Upper lobe of right lung (tissue), 1 donor: ENCODE measurements around the gene MEGF11. TPM values are rescaled to one million over a fixed set of nuclear protein-coding genes. Genes with fewer than 3 reads are reported as not detected.

Experiments
- ATAC-seq: fragments of 200-7000 bp; cut with Tn5 transposase; one replicate; pipeline ENCODE4 v1.9.1; 2020; ENCODE audit warnings: mild to moderate bottlenecking, moderate library complexity
- DNase-seq: peaks from one replicate; pipeline ENCODE4 v3.0.0-alpha.2; 2020
- H3K27ac ChIP-seq: fragments of 200-600 bp; one replicate; pipeline ENCODE4 v1.8.0; 2022
- H3K27me3 ChIP-seq: fragments of 200-600 bp; one replicate; pipeline ENCODE4 v1.8.0; 2022; ENCODE audit warnings: mild to moderate bottlenecking
- H3K36me3 ChIP-seq: fragments of 200-600 bp; one replicate; pipeline ENCODE4 v1.8.0; 2022
- H3K4me1 ChIP-seq: fragments of 200-600 bp; one replicate; pipeline ENCODE4 v1.8.0; 2022
- H3K4me3 ChIP-seq: fragments of 200-600 bp; one replicate; pipeline ENCODE4 v1.8.0; 2022; ENCODE audit warnings: mild to moderate bottlenecking
- H3K9me3 ChIP-seq: fragments of 200-600 bp; one replicate; pipeline ENCODE4 v1.8.0; 2022
- CTCF ChIP-seq: fragments of 200-600 bp; IDR thresholded peaks from one replicate; pipeline ENCODE4 v1.8.0; 2022; ENCODE audit warnings: antibody characterized with exemption
- intact Hi-C: fragments of 100-400 bp; cut with DNase I; formaldehyde crosslinking; loops from one replicate; pipeline ENCODE4 v1.11.0; 2022
- total RNA-seq: library from RNA; stranded (reverse); fragmentation: NEBNext Ultra II Directional; extraction: Animal tissue kit (Norgen Biotek cat#: 25700); gene quantifications from one replicate; pipeline ENCODE4 v1.2.1, GENCODE V29; 2021
- donor health status: DM: no; HTN: yes; CAD: no; lungs with severe emphysema.

The MEGF11 gene
- total RNA-seq, 1 donor from 2014 or later: 3.0 TPM

- TF ChIP-seq CTCF: no peak
- Histone ChIP-seq H3K27ac (no peak overlapping the region), H3K9me3 (no peaks in the 10 kb centered on the region), H3K36me3 (no peaks in the 10 kb centered on the region), H3K4me3 (no peak overlapping the region), H3K4me1 (no peaks in the 10 kb centered on the region), H3K27me3 (peaks cover 4% of the 10 kb centered on the region)
- intact Hi-C loops: no loop called here
- DNase-seq: no peak
- no peak for ATAC-seq
These were observed 294.7 kb downstream of the MEGF11 start for GRCh38 chr15:65958835-65959234.

DNA sequence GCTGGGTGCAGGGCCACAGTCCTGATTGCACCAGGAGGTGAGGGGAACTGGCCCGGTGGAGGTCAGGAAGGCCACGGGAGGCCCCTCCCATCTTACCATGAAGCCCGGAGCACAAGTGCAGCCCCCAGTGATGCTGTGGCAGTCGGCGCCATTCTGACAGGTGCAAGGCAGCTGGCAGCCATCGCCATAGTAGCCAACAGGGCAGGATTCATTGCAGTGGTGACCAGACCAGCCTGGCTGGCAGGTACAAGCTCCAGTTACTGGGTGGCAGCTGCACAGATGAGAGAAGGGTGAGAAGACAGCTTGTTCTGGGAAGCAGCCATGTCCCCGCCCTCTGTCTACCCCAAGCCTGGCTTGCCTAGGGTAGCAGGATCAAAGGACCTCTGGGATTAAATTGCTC is 296.1 kb downstream of the MEGF11 start:
- DNase-seq: no peak
- H3K4me3 ChIP-seq: no peak overlapping the region
- no peak for ATAC-seq
- H3K9me3 ChIP-seq: no peaks in the 10 kb centered on the region
- no peaks in the 10 kb centered on the region for H3K27me3 ChIP-seq
- H3K4me1 ChIP-seq: no peaks in the 10 kb centered on the region
- no peak for TF ChIP-seq CTCF
- intact Hi-C loops: no loop called here
- no peak overlapping the region for H3K27ac ChIP-seq
- H3K36me3 ChIP-seq: no peaks in the 10 kb centered on the region

- no peaks in the 10 kb centered on the region for H3K36me3 ChIP-seq
- no peaks in the 10 kb centered on the region for H3K4me1 ChIP-seq
- no peaks in the 10 kb centered on the region for H3K9me3 ChIP-seq
- no peak for TF ChIP-seq CTCF
- no peak overlapping the region for H3K27ac ChIP-seq
- intact Hi-C loops: no loop called here
- no peak overlapping the region for H3K4me3 ChIP-seq
- ATAC-seq (no peak), DNase-seq (no peak)
- H3K27me3 ChIP-seq: no peaks in the 10 kb centered on the region
These were observed 296.7 kb downstream of the MEGF11 start for GRCh38 chr15:65956899-65957298.

DNA sequence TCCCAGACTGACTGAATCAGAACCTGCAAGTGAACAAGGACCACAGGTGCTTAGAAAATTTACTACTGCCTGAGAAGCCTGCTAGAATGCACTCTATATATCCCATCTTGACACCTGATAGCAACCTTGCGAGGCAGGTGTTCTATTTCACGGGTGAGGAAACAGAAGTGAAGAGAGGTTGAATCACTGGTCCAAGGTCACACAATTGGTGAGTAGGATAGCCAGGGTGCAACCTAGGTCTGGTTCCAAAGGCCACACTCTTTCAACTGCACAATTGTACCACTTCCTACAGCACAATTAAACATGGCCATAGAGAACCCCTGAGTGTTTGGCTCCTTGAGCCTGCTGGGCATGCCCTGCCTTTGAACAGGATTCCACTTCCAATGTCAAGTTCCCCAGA is 297.2 kb downstream of the MEGF11 start:
- Histone ChIP-seq H3K4me3 (no peak overlapping the region), H3K9me3 (no peaks in the 10 kb centered on the region), H3K36me3 (no peaks in the 10 kb centered on the region), H3K4me1 (no peaks in the 10 kb centered on the region), H3K27ac (no peak overlapping the region), H3K27me3 (no peaks in the 10 kb centered on the region)
- intact Hi-C loops: no loop called here
- no peak for TF ChIP-seq CTCF
- ATAC-seq (no peak), DNase-seq (no peak)

GRCh38 chr15:65954289-65954741 is 299.2 kb downstream of the MEGF11 start:
- H3K4me1 ChIP-seq: no peaks in the 10 kb centered on the region

More at GRCh38 chr15:65954289-65954741, 299.2 kb downstream of the MEGF11 start:
- TF ChIP-seq CTCF: no peak
- H3K27me3 ChIP-seq: no peaks in the 10 kb centered on the region
- no peak overlapping the region for H3K4me3 ChIP-seq
- DNase-seq (no peak), ATAC-seq (no peak)
- intact Hi-C loops: no loop called here
- H3K27ac ChIP-seq: no peak overlapping the region
- no peaks in the 10 kb centered on the region for H3K36me3 ChIP-seq
- no peaks in the 10 kb centered on the region for H3K9me3 ChIP-seq
